ENCODE measurements around the gene UPB1. TPM values are rescaled to one million over a fixed set of nuclear protein-coding genes. Genes with fewer than 3 reads are reported as not detected.
"Not testable (repeated sequence)": the region's sequence is repeated elsewhere in the genome, so short reads cannot be mapped to it uniquely, and the experiment has no call there.

The UPB1 gene
- total RNA-seq, 1 experiment from 2014 or later, result not detected

GRCh38 chr22:24517446-24517845 is 22.3 kb downstream of the UPB1 start:
- DNase-seq (ENCODE audit: low read depth), result no peak
- in situ Hi-C loops (cut with HindIII; ENCODE audit: low pct_unique_long_range_greater_than_20kb, low sequenced_read_pairs), result no loop called here

DNA sequence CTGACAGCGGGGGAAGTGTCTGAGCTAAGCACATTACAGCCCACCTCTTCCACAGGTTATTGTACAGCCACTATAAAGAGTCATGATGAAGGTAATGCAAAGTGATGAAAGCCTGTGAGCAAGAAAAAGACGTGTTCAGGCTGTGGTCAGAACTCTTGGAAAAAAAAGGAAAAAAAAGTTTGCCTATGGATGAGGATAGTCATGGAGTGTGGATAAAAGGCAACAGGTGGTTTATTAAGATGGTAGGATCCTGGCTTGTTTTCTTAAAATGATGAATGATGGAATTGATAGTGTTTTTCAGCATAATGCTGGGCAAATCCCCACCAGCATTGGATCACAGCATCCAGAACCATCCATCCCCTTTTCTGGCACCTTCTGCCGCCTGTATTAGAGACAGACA is 23.1 kb downstream of the UPB1 start:
- in situ Hi-C loops (cut with HindIII; ENCODE audit: low pct_unique_long_range_greater_than_20kb, low sequenced_read_pairs), result no loop called here

GRCh38 chr22:24518771-24519485 is 23.8 kb downstream of the UPB1 start:
- in situ Hi-C loops (cut with HindIII; ENCODE audit: low pct_unique_long_range_greater_than_20kb, low sequenced_read_pairs), result no loop called here

More for the DNA sequence above, 23.1 kb downstream of the UPB1 start:
- DNase-seq (ENCODE audit: low read depth), result no peak

GRCh38 chr22:24519496-24519895 is 24.4 kb downstream of the UPB1 start:
- DNase-seq (ENCODE audit: low read depth), result no peak
- in situ Hi-C loops (cut with HindIII; ENCODE audit: low pct_unique_long_range_greater_than_20kb, low sequenced_read_pairs), result no loop called here

More at GRCh38 chr22:24518771-24519485, 23.8 kb downstream of the UPB1 start:
- no peak for DNase-seq (ENCODE audit: low read depth)

DNA sequence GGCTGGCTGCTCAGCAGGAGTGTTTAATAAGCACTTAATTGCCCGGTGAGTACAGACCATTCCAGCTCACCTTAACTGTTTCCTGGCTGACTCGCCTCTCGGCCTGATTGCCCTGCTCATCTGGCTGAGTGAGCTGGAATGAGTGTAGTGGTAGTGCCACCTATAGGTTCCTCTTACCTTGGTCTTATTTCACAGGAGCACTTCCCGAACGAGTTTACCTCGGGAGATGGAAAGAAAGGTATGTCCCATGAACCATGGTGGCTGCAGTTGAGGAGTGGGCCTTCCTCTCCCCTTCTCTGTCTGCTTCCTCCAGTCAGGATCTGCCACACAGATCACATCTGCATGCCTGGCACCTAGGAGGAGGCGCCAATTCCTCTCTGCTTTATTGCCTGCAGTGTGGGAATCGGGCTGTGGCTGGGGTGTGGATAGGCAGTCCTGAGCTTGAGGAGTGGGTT is 26.7 kb downstream of the UPB1 start:
- peak; percentile 81 for DNase-seq (ENCODE audit: low read depth)
- in situ Hi-C loops (cut with HindIII; ENCODE audit: low pct_unique_long_range_greater_than_20kb, low sequenced_read_pairs), result no loop called here

GRCh38 chr22:24523873-24524272 is 28.7 kb downstream of the UPB1 start:
- in situ Hi-C loops (cut with HindIII; ENCODE audit: low pct_unique_long_range_greater_than_20kb, low sequenced_read_pairs), result no loop called here
- no peak for DNase-seq (ENCODE audit: low read depth)

DNA sequence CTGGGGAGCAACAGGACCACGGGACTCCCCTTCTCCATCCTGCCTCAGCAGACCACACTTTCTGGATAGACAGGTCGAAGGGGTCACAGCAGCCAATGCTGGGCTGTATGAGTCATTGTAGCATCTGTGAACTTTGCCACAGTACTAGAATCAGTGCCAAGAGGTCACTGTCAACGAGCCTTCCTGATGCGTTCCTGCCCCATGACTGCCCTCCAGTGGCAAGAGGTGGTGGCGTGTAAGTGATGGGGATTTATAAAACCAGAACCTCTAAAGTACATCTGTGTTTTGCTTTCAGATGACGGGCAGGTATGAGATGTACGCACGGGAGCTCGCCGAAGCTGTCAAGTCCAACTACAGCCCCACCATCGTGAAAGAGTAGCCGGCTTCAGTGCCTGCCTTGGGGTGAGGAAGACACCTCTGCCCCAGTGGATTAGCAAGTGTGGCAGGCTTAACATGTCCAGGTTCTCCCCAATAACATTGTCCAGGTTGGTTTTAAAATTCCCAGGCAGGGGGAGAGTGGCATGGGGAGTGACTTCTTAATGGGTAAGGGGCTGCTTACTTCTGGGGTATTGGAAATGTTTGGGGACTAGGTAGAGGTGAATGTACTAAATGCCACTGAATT is 30.4 kb downstream of the UPB1 start:
- in situ Hi-C loops (cut with HindIII; ENCODE audit: low pct_unique_long_range_greater_than_20kb, low sequenced_read_pairs), result no loop called here
- peak; percentile 69 for DNase-seq (ENCODE audit: low read depth)

DNA sequence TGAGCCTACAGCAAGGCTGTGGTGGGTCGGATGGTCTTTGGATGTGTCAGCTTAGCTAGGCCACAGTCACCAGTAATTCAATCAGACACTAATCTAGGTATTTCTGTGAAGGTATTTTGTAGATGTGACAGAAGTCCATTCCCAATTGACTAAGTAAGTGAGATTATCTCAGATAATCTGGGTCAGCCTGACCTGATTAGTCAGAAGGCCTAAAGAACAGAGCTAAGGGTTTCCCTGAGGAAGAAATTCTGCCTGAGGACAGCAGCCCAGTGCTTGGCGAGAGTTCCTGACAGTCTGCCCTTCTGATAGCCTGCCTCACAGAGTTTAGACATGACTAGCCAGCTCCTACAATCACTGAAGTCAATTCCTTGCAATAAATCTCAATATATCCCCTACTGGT is 31.1 kb downstream of the UPB1 start:
- DNase-seq (ENCODE audit: low read depth), result no peak
- in situ Hi-C loops (cut with HindIII; ENCODE audit: low pct_unique_long_range_greater_than_20kb, low sequenced_read_pairs), result no loop called here

DNA sequence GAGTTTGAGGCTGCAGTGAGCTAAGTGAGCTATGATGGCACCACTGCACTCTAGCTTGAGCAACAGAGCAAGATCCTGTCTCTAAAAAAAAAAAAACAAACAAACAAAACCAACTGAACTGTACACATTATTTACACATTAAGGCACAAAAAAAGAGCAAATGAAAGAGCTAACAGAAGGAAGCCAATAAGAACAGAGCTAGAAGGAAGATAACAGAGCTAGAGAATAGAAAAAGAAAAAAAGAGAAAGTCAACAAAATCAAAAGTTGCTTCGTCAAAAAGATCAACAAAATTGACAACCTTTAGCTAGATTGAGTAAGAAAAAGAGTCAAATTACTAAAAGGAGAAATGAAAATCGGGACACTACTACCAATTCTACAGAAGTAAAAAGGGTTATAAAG is 34.8 kb downstream of the UPB1 start:
- no peak for DNase-seq (ENCODE audit: low read depth)
- in situ Hi-C loops (cut with HindIII; ENCODE audit: low pct_unique_long_range_greater_than_20kb, low sequenced_read_pairs), result no loop called here

DNA sequence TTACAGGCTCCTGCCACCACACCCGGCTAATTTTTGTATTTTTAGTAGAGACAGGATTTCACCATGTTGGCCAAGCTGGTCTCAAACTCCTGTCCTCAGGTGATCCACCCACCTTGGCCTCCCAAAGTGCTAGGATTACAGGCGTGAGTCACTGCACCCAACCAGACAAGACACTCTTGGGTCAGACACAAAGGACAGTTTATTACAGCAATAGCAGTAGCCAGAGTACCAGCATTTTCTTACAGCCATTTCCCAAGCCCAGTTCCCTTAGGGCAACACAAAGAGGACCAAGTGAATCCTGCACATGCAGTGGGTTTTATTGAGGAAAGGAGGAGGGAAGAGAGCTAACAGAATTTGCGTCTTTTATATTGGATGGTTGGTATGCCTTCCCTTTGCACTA is 35.8 kb downstream of the UPB1 start:
- DNase-seq (ENCODE audit: low read depth); in situ Hi-C loops (cut with HindIII; ENCODE audit: low pct_unique_long_range_greater_than_20kb, low sequenced_read_pairs): not testable (repeated sequence)

DNA sequence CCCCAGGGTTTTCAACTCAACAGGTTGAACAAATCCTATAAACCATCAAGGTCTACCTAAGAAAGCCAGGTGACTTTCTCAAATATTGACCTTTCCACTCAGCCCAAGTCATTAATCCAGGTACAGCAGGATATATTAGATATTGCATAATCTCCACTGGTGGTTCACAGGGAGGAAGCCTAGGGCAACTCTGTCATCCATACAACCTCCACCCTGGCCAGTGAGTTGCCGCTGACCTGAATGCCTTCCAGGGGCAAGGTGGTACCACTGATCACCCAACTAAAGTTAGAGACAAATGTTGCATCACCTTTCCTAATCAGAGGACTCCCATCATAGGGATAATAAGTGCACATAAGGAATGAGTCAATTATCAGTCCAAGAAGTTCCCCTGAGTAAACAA is 36.9 kb downstream of the UPB1 start:
- in situ Hi-C loops (cut with HindIII; ENCODE audit: low pct_unique_long_range_greater_than_20kb, low sequenced_read_pairs), result no loop called here
- DNase-seq (ENCODE audit: low read depth), result no peak

DNA sequence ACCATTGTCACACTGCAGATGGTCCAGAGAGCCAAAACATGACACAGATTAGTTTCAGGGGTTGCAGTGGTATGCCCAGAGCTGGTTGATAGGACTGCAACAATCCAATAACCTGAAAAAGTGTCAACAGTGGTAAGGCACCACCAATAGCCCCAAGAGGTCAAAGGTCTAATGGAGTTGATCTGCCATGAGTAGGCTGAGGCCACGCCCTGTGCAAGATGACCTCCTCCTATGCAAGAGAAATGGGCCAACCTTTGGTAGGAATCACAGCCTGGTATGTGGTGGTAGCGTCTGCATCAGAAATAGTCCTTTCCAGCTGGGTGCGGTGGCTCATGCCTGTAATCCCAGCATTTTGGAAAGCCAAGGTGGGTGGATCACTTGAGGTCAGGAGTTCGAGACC is 40.2 kb downstream of the UPB1 start:
- DNase-seq (ENCODE audit: low read depth), result no peak
- in situ Hi-C loops (cut with HindIII; ENCODE audit: low pct_unique_long_range_greater_than_20kb, low sequenced_read_pairs), result no loop called here

GRCh38 chr22:24536089-24536488 is 41.0 kb downstream of the UPB1 start:
- in situ Hi-C loops (cut with HindIII; ENCODE audit: low pct_unique_long_range_greater_than_20kb, low sequenced_read_pairs), result no loop called here
- no peak for DNase-seq (ENCODE audit: low read depth)

- no peak for DNase-seq (ENCODE audit: low read depth)
- in situ Hi-C loops (cut with HindIII; ENCODE audit: low pct_unique_long_range_greater_than_20kb, low sequenced_read_pairs), result no loop called here
Measured at GRCh38 chr22:24540470-24540869, 45.3 kb downstream of the UPB1 start.

- DNase-seq (ENCODE audit: low read depth), result no peak
- in situ Hi-C loops (cut with HindIII; ENCODE audit: low pct_unique_long_range_greater_than_20kb, low sequenced_read_pairs), result no loop called here
Measured at GRCh38 chr22:24541681-24542515, 46.8 kb downstream of the UPB1 start.

DNA sequence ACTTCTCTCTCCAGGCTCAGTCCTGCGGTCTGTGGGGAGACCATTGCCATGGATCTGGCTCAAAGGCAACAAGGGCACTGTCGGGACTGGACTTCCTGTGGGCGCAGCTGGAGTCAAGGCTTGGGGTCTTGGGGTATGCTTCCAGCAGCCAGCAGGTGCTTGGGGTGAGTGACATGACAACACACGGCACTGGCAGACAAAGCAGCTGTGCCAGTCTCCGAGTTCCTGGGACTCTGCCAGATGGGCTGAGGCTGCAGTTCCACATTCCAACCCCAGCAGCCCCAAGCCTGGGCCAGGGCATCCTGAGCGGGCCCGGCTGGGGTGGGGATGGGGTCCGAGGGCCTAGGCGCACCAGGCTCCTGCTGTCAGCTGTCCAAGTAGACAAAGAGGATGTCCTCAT is 47.5 kb downstream of the UPB1 start:
- in situ Hi-C loops (cut with HindIII; ENCODE audit: low pct_unique_long_range_greater_than_20kb, low sequenced_read_pairs), result no loop called here
- no peak for DNase-seq (ENCODE audit: low read depth)

GRCh38 chr22:24543185-24543601 is 48.1 kb downstream of the UPB1 start:
- no peak for DNase-seq (ENCODE audit: low read depth)
- in situ Hi-C loops (cut with HindIII; ENCODE audit: low pct_unique_long_range_greater_than_20kb, low sequenced_read_pairs), result no loop called here

GRCh38 chr22:24543679-24544243 is 48.6 kb downstream of the UPB1 start:
- DNase-seq (ENCODE audit: low read depth), result no peak
- in situ Hi-C loops (cut with HindIII; ENCODE audit: low pct_unique_long_range_greater_than_20kb, low sequenced_read_pairs), result no loop called here

DNA sequence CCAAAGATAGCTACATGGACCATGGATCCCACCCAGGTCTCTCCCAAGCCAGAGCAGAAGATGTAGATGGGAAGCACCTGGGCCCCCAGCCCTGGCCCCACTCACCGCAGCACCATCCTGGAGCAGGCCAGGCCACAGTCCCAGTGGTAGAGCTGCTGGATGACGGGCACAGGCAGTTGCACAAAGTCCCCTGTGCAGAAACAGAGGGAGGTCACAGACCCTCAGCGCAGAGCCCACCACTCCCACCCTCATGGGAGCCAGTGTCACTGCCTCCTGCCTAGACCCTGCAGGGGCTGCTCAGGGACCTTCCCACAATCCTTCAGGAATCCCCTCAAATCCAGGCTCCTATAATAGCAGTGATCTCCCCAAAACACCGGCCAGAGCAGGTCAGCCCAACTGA is 53.7 kb downstream of the UPB1 start:
- in situ Hi-C loops (cut with HindIII; ENCODE audit: low pct_unique_long_range_greater_than_20kb, low sequenced_read_pairs), result no loop called here

More for the DNA sequence above, 53.7 kb downstream of the UPB1 start:
- no peak for DNase-seq (ENCODE audit: low read depth)
